Hematopoietic multipotent progenitor cell treated with erythropoietin and hydrocortisone succinate and interleukin-3 and kit ligand, for 17 days (in vitro differentiated cells): ENCODE data around the gene ELMO2.

Source experiments
- DNase-seq: peaks from one replicate; pipeline ENCODE4 v3.0.0-alpha.2; 2015; ENCODE audit warnings: low spot score

The ELMO2 gene

DNA sequence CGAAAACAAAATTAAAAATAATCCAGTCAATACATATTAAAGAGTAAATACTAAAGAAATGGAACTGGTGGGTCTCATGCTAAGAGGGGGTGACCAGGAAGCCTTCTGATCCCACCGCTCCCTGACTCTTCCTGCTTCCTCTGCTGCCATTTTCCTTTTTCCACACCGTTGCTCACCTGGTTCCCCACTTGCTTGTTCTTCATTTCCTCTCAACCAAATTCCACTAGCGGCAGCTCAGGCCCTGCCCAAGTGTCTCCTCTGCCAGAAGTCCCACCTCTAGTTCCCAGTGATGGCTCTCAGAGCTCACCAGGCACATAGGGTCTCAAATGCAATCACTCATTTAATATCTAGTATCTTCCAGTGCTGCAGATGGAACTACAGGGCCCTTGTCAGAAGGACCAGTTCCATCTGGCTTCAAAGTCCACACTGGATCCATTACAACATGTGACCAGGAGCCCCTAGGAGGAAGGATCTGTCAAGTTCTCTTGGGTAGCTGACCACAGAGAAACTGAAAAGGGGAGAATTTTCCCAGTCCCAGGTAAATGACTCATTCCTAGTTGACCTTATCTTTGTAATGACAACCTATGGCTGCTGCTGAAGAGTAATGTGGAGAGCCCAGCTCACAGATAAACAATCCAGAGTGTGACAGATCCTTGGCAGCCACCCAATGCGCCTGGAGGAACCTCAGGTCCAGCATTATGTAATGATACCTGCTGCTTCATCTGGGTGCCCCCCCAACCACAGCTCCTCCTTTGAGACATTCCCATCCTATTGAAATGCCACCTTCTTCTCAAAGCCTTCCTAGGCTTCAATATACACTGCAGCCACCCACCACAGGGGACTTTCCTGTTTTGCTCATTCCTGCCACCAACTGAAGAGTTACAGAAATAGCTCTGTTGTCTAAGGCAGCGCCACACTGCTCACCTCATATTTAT lies 38.2 kb downstream of the ELMO2 start:
- peak; percentile 61 for DNase-seq

GRCh38 chr20:46367234-46367633 lies 39.2 kb downstream of the ELMO2 start:
- no peak for DNase-seq

DNA sequence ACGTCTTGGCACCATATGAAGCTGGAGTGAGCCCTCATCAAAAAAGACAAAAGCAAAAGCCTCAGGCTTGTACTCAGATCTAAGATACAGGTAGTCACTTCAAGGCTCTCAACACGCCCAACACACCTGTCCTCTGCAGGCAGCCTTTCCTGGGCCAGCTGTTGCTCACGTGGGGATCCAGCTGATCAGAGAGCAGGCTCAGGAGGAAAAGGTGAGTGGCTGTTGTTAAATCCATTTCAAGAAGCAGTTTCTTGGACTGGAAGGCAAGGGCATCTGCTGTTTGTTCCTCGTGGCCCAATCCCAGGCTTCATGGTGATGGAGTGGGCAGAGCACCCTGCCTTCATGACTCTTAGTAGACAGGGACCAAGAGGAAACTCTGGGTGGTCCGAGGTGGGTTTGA lies 39.6 kb downstream of the ELMO2 start:
- DNase-seq, result no peak

GRCh38 chr20:46365487-46366220 lies 40.8 kb downstream of the ELMO2 start:
- no peak for DNase-seq

DNA sequence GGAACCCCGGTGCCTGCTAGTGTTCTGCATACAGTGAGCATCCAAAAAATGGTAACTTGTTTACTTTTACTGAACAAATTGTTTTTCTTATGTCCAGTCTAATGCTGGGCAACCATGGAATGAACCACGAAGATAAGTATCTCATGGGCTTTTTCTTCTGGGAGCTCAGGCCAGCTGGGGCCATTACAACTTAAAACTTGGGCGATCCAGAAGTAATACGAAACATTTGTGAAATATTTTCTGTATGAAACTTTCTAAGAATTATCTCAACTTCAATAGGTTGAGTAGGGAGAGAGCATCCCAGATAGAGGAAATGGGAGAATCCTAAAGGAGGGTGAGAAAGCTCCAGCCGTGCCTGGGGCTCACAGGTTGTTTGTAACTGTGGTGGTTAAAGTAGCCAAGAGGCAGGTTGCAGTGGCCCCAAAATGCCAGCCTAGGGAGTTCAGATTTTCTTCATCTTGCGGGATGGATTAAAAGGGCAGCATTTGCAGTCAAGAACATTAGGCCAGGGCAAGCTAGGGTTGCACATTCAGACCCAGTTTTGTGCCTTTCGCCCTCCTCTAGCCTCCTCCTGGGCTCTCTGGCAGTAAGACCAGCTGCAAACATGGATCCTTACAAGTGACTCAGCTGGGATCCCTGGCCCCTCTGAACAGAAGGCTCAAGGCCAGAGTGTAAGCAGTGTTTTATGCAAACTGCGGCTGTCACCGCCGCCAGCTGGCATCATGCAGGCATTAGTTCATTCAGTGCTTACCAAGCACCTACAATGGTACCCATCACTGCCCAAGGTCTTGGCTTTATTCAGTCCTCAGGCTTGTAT lies 41.5 kb downstream of the ELMO2 start:
- DNase-seq, result no peak

- DNase-seq, result peak; percentile 86
These were observed 42.3 kb downstream of the ELMO2 start for GRCh38 chr20:46363874-46364669.

DNA sequence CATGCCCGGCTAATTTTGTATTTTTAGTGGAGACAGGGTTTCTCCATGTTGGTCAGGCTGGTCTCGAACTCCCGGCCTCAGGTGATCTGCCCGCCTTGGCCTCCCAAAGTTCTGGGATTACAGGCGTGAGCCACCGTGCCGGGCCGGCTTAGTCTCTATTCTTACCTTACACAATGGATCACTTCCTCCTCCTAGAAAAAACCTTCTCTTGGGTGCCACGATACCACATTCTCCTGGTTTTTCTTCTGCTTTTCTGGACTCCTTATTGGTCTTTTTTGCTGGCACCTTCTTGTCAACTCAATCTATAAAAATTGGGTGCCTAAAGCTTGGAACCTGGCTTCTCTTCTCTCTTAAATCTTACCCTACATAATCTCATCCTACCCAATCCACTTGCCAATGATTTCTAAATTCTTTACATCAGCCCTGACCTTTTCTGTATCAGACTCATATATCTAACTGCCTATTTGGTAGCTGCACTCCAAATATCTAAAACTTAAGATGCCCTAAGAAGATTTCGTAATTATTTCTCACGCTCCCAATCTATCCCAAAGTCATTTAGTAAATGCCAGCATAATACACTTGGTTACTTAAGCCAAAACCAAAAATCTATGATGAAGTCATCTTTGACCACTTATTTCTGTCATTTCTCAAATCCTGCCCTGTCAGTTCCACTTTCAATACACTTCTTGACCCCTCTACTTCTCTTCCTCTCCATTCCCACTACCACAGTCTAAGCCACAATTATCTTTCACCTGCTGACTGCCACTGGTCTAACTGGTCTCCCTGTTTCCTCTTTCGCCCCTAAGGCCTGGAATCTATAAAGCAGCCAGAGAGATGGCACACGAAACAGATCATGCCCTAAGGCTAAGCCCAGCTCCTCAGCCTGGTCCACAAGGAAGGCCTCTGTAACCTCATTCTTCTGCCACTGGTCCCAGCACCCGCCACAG lies 43.2 kb downstream of the ELMO2 start:
- DNase-seq, result no peak

DNA sequence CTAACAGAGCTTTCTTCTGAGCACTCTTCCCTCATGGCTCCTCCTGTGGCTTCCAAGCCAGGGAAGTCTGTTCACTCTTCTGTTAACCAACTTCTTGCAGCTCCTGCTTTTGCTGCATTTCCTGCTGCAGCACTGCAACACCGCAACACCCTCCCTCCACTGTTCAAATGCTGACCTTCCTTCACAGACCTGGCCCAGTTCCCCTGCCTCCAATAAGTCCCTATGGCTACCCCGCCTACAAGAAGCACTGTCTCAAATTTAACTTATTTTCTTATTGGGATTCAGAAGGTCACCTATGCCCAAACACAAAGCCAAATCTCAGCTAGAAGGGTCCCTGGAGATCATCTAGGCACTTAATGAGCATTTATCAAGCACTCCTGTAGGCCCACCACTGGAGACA lies 44.6 kb downstream of the ELMO2 start:
- DNase-seq, result no peak

GRCh38 chr20:46361381-46361780 lies 45.0 kb downstream of the ELMO2 start:
- no peak for DNase-seq

GRCh38 chr20:46359233-46359751 lies 47.1 kb downstream of the ELMO2 start:
- DNase-seq, result no peak

DNA sequence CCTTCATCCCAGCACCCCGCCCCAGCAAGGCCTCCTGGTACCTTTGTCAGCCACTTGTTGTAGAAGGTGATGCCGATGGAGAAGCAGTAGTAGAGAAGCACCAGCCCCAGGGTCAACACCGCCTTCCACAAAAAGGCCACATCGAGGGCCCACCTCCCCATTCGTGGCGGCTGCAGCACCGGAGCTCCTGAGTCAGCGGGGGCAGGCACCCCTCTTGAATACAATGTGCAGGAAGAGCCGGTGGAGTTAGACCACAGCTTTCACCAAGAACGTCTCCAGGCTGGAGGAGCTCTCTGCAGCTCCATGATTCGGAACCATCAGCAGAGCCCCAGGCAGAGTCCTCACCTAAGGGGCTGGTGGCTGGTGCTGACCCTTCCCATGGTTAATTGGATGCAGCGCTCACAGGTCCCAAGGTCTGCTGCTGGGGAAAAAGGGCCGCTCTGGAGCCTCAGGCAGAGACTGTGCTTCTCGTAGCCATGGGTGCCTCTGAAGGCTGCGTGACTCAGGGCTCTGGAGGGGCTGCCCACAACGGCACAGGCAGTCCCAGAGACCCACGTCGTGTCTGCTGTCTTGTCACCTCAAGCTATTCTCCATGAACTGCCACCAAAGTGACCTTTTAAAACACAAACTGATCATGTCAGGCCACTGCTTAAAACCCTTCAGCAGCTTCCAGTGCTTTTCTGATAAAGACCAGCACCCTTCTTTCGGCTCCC lies 47.9 kb downstream of the ELMO2 start:
- DNase-seq, result no peak

GRCh38 chr20:46357030-46357514 lies 49.3 kb downstream of the ELMO2 start:
- no peak for DNase-seq

DNA sequence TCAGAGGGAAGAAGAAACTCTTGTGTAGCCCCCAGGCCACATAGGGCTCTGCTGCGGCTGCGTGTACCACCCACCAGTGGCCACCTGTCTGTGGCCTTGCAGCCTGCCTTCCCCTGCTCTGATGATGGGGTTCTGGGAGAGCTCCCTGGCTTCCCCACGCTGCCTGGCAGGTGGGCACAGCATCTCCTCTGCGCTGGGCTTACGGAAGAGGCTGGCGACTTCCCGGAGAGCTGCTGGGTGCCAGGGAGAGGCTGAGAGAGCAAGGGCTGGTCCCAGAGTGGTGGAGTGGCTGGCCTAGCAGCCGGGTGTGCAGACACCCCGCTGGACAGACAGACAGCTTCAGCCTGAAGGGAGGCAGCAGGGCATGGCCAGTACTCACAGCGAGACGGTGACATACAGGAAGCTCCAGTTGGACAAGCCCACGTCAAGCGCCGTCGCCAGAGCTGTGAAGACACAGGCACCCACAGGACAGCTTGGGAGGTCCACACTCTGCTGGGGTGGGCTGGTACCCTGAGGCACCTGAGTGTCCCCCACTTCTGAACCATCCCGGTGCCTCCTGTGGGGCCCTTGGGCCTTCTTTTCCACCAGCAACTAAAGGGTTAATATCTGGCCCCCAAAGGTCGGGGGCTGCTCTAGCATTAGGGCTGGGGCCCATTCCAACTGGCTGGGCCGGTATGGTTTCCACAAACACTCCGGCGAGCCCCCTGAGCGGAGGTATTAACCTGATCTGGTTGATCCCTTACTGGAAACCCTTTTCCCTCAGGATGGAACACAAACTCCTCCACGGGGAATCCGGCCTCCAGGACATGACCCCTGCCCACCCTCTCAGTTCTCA lies 50.0 kb downstream of the ELMO2 start:
- DNase-seq, result no peak

DNA sequence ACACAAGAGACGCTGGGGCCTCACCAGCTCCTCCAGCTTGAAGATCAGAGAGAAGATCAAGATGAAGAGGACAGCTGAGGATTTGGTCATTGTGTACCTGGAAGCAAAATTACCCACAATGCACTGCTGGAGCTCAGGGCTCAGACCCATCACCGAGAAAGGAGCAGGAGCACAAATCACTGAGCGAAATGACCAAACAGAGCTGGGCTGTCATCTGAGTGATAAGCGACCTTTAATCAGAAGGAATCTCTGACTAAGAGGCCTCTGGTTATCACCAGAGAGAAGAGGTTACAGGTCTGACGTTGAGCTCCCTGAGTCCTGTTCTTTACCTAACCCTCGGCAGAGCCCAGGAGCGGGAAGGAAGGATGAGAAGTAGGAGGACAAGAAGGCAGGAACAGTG lies 50.6 kb downstream of the ELMO2 start:
- no peak for DNase-seq

DNA sequence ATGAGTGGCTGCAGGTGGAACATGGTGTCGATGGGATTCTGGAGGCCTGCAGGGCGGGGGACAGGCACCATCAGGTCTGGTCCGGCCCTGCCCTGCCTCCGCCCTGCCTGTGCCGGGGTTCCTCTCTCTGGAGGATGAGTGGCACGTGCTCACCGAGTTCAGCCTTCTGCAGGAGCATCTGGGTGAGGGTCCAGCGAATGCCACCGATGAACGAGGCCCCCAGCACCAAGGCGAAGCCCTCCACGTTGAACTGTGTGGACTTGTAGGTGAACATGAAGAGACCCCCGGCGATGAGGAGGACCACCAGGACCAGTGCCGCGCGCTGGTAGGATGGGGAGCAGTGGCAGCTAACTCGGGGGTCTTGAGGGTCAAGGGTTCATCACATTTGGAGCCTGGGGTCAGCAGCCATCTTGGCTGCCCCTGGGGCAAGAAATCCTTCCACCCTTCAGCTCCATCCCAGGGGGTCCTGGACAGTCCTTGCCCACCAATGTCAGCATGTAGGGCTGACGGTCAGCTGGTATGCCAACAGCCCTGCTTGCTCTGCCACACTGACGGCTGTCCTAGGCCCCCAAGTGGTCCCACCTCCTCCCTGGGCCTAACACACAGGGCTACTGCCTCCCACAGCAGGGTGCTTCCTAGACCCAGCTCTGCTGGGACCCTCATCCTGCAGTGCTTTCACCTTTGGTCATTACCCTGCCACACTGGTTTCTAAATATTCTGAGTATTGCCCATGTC lies 51.3 kb downstream of the ELMO2 start:
- no peak for DNase-seq

- DNase-seq, result no peak
These were observed 52.2 kb downstream of the ELMO2 start for GRCh38 chr20:46354207-46354555.

DNA sequence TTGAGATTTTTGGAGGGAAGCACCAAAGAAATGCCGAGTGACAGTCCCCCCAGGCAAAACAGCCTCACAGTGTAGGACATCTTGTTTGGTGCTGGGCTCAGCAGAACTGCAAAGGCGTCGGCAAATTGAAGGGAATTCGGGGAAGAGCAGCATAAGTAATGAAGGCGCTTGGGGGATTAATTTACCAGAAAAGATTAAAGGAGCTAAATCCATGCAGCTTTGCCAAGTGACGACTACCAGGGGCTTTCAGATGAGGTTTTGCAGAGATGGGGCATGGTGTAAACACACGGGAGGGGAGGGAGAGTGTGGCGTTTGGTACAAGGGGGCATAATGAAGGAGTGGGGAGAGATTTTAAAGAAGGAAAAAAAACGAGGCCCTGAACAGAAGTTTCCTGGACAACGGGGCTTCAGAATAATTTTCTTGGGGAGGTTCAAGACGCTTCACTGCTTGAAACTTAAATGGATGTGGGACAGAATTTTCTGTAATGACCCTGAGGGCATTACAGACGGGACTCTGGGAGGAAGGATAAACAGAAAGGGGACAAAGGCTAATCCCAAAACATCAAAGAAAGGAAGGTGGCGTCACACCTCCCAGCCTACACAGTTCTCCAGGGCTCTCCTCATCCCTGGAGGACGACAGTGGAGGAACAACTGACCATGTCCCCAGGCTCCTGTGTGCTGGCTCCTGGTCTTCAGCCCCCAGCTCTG lies 52.8 kb downstream of the ELMO2 start:
- no peak for DNase-seq
